ENCODE results near the gene PLXNB2.

DNA sequence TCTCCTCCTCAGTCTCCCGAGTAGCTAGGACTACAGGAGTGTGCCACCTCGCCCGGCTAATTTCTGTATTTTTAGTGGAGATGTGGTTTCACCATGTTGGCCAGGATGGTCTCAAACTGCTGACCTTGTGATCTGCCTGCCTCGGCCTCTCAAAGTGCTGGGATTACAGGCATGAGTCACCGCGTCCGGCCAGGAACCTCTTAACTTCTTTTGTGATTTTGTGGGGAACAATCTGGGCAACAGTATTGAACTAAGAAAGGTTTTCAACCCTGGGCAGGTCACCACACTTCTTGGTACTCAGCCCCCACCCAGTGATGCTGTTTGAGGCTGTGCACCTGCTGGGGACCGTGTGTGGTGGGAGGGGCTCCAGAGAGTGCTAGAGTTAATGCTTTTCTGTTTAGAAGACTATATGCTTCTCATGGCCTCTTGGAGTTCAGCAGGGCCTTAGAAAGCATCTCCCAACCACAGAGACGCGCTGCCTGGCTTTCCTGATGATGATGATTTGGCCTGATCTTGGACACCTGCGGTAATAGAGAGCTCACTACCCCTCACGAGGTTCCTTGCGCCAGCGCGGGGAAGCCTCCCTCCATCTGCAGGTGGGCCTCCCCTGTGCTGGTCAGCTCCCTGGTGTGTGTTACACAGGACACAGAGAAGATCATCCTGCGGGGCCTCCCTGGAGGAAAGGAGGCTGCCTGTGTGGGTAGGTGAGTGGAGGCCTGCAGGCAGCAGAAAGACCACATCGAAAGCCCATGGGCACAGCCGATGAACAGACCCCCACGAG lies 18.2 kb upstream of the PLXNB2 start:
- TF ChIP-seq FOXM1 (IDR thresholded peaks at IDR 0.05; ENCODE audit: borderline replicate concordance) (no peak), SUZ12 (IDR thresholded peaks at IDR 0.05) (no peak), L3MBTL2 (conservative IDR thresholded peaks at IDR 0.05) (no peak), SP1 (IDR thresholded peaks at IDR 0.05) (no peak)
